ENCODE results near the gene KSR2. TPM values are rescaled to one million over a fixed set of nuclear protein-coding genes. Genes with fewer than 3 reads are reported as not detected.

The KSR2 gene
- total and polyA plus RNA-seq, 4 experiments from 2014 or later, result 0.03 to 0.09 (median 0.06) TPM; not detected in 1

- Mint-ChIP-seq H3K9me3 (peaks cover 0 to 5% (median 0%) of the 10 kb centered on the region in 8 donors), H3K27ac (no peak overlapping the region), H3K4me1 (no peaks in the 10 kb centered on the region), H3K36me3 (no peaks in the 10 kb centered on the region), H3K4me3 (no peak overlapping the region), H3K27me3 (peaks cover 0 to 2% of the 10 kb centered on the region in 2 donors)
- no peak for DNase-seq
- no peaks in the 10 kb centered on the region for H3K4me1 ChIP-seq (ENCODE audit: insufficient read depth, low read length)
- H3K36me3 ChIP-seq (ENCODE audit: insufficient read depth, low read length), result no peaks in the 10 kb centered on the region
- no peaks in the 10 kb centered on the region for H3K9me3 ChIP-seq (ENCODE audit: control insufficient read depth in 1 of 2, low read length in 2 of 2)
- intact Hi-C loops (cut with micrococcal nuclease), result no loop called here
- ChIA-PET POLR2A (ENCODE audit: partially characterized antibody) (no interaction called here), CTCF (ENCODE audit: partially characterized antibody) (no interaction called here)
- H3K4me3 ChIP-seq (ENCODE audit: low read length in 2 of 2), result no peak overlapping the region
- no peak overlapping the region for H3K27ac ChIP-seq (ENCODE audit: low read depth, low read length)
- no peaks in the 10 kb centered on the region for H3K27me3 ChIP-seq (ENCODE audit: insufficient read depth, low read length)
Observed at GRCh38 chr12:117574655-117575054, 394.1 kb downstream of the KSR2 start.

DNA sequence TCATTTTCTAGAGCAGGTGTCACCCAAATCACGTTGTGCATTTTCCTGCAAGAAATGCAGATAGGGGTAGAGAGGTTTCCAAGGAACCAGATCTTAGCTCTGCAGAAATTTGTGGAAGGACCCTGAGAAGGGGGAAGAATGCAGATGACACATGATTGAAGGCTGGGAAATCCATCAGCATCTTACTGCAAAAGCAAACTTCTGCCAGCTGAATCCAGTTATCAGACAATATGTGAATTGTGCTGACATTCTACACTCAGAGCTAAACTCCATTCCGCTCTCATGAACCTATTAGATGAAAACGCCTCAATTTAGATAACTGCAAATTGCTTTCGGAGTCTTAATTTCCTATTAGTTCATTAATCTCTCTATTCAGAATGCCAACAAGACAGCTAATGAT, 396.0 kb downstream of the KSR2 start:
- POLR2A ChIA-PET (ENCODE audit: partially characterized antibody), result no interaction called here
- Mint-ChIP-seq H3K4me3 (no peak overlapping the region), H3K4me1 (no peaks in the 10 kb centered on the region), H3K27me3 (peaks cover 0 to 2% of the 10 kb centered on the region in 2 donors), H3K27ac (no peak overlapping the region), H3K36me3 (no peaks in the 10 kb centered on the region), H3K9me3 (peaks cover 0 to 5% (median 0%) of the 10 kb centered on the region in 8 donors)
- Histone ChIP-seq H3K4me3 (ENCODE audit: low read length in 2 of 2) (no peak overlapping the region), H3K9me3 (ENCODE audit: control insufficient read depth in 1 of 2, low read length in 2 of 2) (no peaks in the 10 kb centered on the region), H3K36me3 (ENCODE audit: insufficient read depth, low read length) (no peaks in the 10 kb centered on the region), H3K4me1 (ENCODE audit: insufficient read depth, low read length) (no peaks in the 10 kb centered on the region), H3K27me3 (ENCODE audit: insufficient read depth, low read length) (no peaks in the 10 kb centered on the region), H3K27ac (ENCODE audit: low read depth, low read length) (no peak overlapping the region)
- no peak for DNase-seq
- intact Hi-C loops (cut with micrococcal nuclease), result no loop called here
- CTCF ChIA-PET (ENCODE audit: partially characterized antibody), result interaction anchor here (2.2 kb wide), 1 partner anchor 15 kb away, joined by 7 read pairs; no protein-coding TSS in a partner anchor

DNA sequence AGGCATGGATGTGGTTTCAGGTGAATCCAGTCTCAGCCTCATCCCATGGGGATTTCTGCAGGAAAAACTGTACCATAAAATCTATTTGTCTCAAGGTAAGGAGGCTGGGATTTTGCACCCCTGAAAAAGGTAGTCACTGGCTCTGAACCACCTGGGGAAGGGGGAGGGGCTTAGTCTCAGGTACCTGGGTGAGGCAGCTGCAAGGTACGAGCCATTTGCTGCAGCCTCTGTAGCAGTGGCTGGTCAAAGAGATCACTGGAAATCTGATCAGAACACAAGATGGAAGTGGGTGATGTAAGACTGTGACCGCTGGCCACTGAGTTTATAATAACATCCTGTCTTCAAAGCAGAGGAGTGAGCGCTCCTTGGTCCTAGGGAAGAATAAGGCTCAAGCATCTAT, 397.5 kb downstream of the KSR2 start:
- Mint-ChIP-seq H3K36me3 (no peaks in the 10 kb centered on the region), H3K27me3 (peaks cover 0 to 2% of the 10 kb centered on the region in 2 donors)
- intact Hi-C loops (cut with micrococcal nuclease), result no loop called here

GRCh38 chr12:117570608-117571007, 398.2 kb downstream of the KSR2 start:
- Histone ChIP-seq H3K4me3 (ENCODE audit: low read length in 2 of 2) (no peak overlapping the region), H3K4me1 (ENCODE audit: insufficient read depth, low read length) (no peaks in the 10 kb centered on the region), H3K27me3 (ENCODE audit: insufficient read depth, low read length) (no peaks in the 10 kb centered on the region), H3K9me3 (ENCODE audit: control insufficient read depth in 1 of 2, low read length in 2 of 2) (no peaks in the 10 kb centered on the region), H3K27ac (ENCODE audit: low read depth, low read length) (no peak overlapping the region), H3K36me3 (ENCODE audit: insufficient read depth, low read length) (no peaks in the 10 kb centered on the region)
- ChIA-PET POLR2A (ENCODE audit: partially characterized antibody) (no interaction called here), CTCF (ENCODE audit: partially characterized antibody) (no interaction called here)
- Mint-ChIP-seq H3K9me3 (peaks cover 0 to 2% (median 0%) of the 10 kb centered on the region in 8 donors), H3K36me3 (no peaks in the 10 kb centered on the region), H3K4me3 (no peak overlapping the region), H3K4me1 (no peaks in the 10 kb centered on the region), H3K27me3 (peaks cover 0 to 2% of the 10 kb centered on the region in 2 donors), H3K27ac (no peak overlapping the region)
- intact Hi-C loops (cut with micrococcal nuclease), result no loop called here
- DNase-seq, result no peak

More for the DNA sequence above, 397.5 kb downstream of the KSR2 start:
- Histone ChIP-seq H3K4me3 (ENCODE audit: low read length in 2 of 2) (no peak overlapping the region), H3K27ac (ENCODE audit: low read depth, low read length) (no peak overlapping the region), H3K4me1 (ENCODE audit: insufficient read depth, low read length) (no peaks in the 10 kb centered on the region), H3K9me3 (ENCODE audit: control insufficient read depth in 1 of 2, low read length in 2 of 2) (no peaks in the 10 kb centered on the region), H3K36me3 (ENCODE audit: insufficient read depth, low read length) (no peaks in the 10 kb centered on the region), H3K27me3 (ENCODE audit: insufficient read depth, low read length) (no peaks in the 10 kb centered on the region)
- DNase-seq, result no peak
- Mint-ChIP-seq H3K9me3 (peaks cover 0 to 2% (median 0%) of the 10 kb centered on the region in 8 donors), H3K27ac (no peak overlapping the region), H3K4me1 (no peaks in the 10 kb centered on the region), H3K4me3 (no peak overlapping the region)
- POLR2A ChIA-PET (ENCODE audit: partially characterized antibody), result no interaction called here
- CTCF ChIA-PET (ENCODE audit: partially characterized antibody), result no interaction called here

DNA sequence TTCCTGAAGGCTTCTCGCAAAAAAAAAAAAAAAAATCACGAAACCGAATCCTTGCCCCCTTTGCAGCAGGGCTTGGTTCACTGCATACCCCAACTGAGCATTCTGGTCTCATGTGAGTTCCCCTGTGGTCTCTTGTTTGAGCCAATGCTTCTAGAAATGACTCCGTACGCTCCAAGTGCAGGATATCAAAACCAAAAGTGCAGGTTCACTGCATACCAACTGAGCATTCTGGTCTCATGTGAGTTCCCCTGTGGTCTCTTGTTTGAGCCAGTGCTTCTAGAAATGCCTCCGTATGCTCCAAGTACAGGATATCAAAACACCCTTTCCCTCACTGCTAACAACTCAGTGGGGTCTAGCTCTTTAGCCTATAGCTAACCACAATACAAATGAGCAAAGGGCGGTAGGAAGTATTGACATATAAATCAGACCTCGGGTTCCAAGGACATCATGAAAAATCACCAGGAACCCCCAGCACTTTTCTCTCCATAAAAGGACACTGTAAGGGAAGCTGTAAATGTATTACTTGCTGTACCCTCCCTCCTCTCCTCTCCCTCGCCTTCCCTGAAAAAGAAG, 401.1 kb downstream of the KSR2 start:
- no peaks in the 10 kb centered on the region for H3K36me3 ChIP-seq (ENCODE audit: insufficient read depth, low read length)
- intact Hi-C loops (cut with micrococcal nuclease), result no loop called here
- Mint-ChIP-seq H3K27ac (peak overlapping the region in 1 of 7 donors; percentile 53), H3K4me1 (no peaks in the 10 kb centered on the region), H3K27me3 (no peaks in the 10 kb centered on the region), H3K36me3 (no peaks in the 10 kb centered on the region), H3K9me3 (peaks cover 0 to 4% (median 0%) of the 10 kb centered on the region in 8 donors), H3K4me3 (no peak overlapping the region)
- ChIA-PET POLR2A (ENCODE audit: partially characterized antibody) (no interaction called here), CTCF (ENCODE audit: partially characterized antibody) (no interaction called here)
- no peaks in the 10 kb centered on the region for H3K27me3 ChIP-seq (ENCODE audit: insufficient read depth, low read length)
- H3K9me3 ChIP-seq (ENCODE audit: control insufficient read depth in 1 of 2, low read length in 2 of 2), result no peaks in the 10 kb centered on the region
- no peaks in the 10 kb centered on the region for H3K4me1 ChIP-seq (ENCODE audit: insufficient read depth, low read length)
- no peak overlapping the region for H3K27ac ChIP-seq (ENCODE audit: low read depth, low read length)
- DNase-seq, result no peak
- no peak overlapping the region for H3K4me3 ChIP-seq (ENCODE audit: low read length in 2 of 2)

DNA sequence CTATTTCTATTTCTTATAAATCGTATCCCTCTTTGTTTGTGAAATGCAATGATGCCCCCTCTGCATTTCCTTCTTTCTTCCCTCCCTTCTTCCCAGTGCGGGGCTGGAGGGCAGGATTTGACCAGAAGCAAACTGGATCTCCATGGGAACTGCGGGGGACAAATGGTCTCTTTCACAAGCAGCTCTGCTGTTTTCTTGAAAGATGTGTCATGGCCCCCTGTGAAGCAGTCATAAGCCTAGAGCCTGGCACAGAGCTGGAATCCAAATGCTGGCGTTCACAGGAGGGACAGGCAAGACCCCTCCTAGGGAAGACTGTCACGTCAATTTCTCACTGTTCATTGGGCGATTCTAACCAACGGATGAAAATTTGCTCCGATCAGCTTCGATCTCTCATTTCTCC, 403.9 kb downstream of the KSR2 start:
- H3K9me3 Mint-ChIP-seq, result peaks cover 0 to 2% (median 0%) of the 10 kb centered on the region in 8 donors
- no peak overlapping the region for H3K27ac ChIP-seq (ENCODE audit: low read depth, low read length)
- no peaks in the 10 kb centered on the region for H3K36me3 ChIP-seq (ENCODE audit: insufficient read depth, low read length)
- POLR2A ChIA-PET (ENCODE audit: partially characterized antibody), result no interaction called here
- H3K4me1 ChIP-seq (ENCODE audit: insufficient read depth, low read length), result no peaks in the 10 kb centered on the region
- no peaks in the 10 kb centered on the region for H3K36me3 Mint-ChIP-seq
- H3K4me3 Mint-ChIP-seq, result no peak overlapping the region
- no peaks in the 10 kb centered on the region for H3K9me3 ChIP-seq (ENCODE audit: control insufficient read depth in 1 of 2, low read length in 2 of 2)
- CTCF ChIA-PET (ENCODE audit: partially characterized antibody), result no interaction called here
- H3K27me3 Mint-ChIP-seq, result no peaks in the 10 kb centered on the region
- intact Hi-C loops (cut with micrococcal nuclease), result no loop called here
- H3K4me3 ChIP-seq (ENCODE audit: low read length in 2 of 2), result no peak overlapping the region
- H3K27me3 ChIP-seq (ENCODE audit: insufficient read depth, low read length), result no peaks in the 10 kb centered on the region
- no peaks in the 10 kb centered on the region for H3K4me1 Mint-ChIP-seq
- no peak for DNase-seq
- no peak overlapping the region for H3K27ac Mint-ChIP-seq

DNA sequence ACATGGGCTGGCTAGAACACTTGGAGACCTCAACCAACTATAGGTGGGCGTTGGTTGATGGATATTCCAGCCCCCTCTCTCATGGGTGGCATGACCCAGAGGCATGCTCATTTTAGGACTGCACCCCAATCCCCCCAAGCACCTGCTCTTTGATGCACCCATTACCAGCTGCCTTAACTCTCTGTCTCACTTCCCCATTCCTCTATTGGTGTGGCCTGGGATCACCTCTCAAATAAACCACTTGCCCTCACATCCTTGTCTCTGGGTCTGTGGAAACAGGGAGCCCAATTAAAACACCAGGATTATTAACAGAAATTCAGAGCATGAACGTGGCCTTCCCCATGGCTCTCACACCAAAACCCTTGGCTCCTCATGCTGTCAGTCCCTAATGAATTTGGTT, 405.1 kb downstream of the KSR2 start:
- H3K4me1 ChIP-seq (ENCODE audit: insufficient read depth, low read length), result no peaks in the 10 kb centered on the region
- intact Hi-C loops (cut with micrococcal nuclease), result no loop called here
- no peak overlapping the region for H3K27ac Mint-ChIP-seq
- no peaks in the 10 kb centered on the region for H3K9me3 ChIP-seq (ENCODE audit: control insufficient read depth in 1 of 2, low read length in 2 of 2)
- ChIA-PET POLR2A (ENCODE audit: partially characterized antibody) (no interaction called here), CTCF (ENCODE audit: partially characterized antibody) (no interaction called here)
- no peaks in the 10 kb centered on the region for H3K27me3 ChIP-seq (ENCODE audit: insufficient read depth, low read length)
- H3K4me3 Mint-ChIP-seq, result no peak overlapping the region
- no peaks in the 10 kb centered on the region for H3K36me3 ChIP-seq (ENCODE audit: insufficient read depth, low read length)
- H3K9me3 Mint-ChIP-seq, result peaks cover 0 to 2% (median 0%) of the 10 kb centered on the region in 8 donors
- H3K4me1 Mint-ChIP-seq, result no peaks in the 10 kb centered on the region
- H3K27me3 Mint-ChIP-seq, result no peaks in the 10 kb centered on the region
- DNase-seq, result no peak
- H3K27ac ChIP-seq (ENCODE audit: low read depth, low read length), result no peak overlapping the region
- H3K36me3 Mint-ChIP-seq, result no peaks in the 10 kb centered on the region
- H3K4me3 ChIP-seq (ENCODE audit: low read length in 2 of 2), result no peak overlapping the region

GRCh38 chr12:117563007-117563406, 405.8 kb downstream of the KSR2 start:
- POLR2A ChIA-PET (ENCODE audit: partially characterized antibody), result no interaction called here
- no peak overlapping the region for H3K4me3 Mint-ChIP-seq
- no peaks in the 10 kb centered on the region for H3K4me1 ChIP-seq (ENCODE audit: insufficient read depth, low read length)
- no peak overlapping the region for H3K4me3 ChIP-seq (ENCODE audit: low read length in 2 of 2)
- H3K27me3 ChIP-seq (ENCODE audit: insufficient read depth, low read length), result no peaks in the 10 kb centered on the region
- no peak for DNase-seq
- H3K27ac ChIP-seq (ENCODE audit: low read depth, low read length), result no peak overlapping the region
- H3K36me3 Mint-ChIP-seq, result no peaks in the 10 kb centered on the region
- H3K9me3 ChIP-seq (ENCODE audit: control insufficient read depth in 1 of 2, low read length in 2 of 2), result no peaks in the 10 kb centered on the region
- no peaks in the 10 kb centered on the region for H3K27me3 Mint-ChIP-seq
- H3K9me3 Mint-ChIP-seq, result peaks cover 0 to 2% (median 0%) of the 10 kb centered on the region in 8 donors
- intact Hi-C loops (cut with micrococcal nuclease), result no loop called here
- no peak overlapping the region for H3K27ac Mint-ChIP-seq
- CTCF ChIA-PET (ENCODE audit: partially characterized antibody), result no interaction called here
- no peaks in the 10 kb centered on the region for H3K36me3 ChIP-seq (ENCODE audit: insufficient read depth, low read length)
- no peaks in the 10 kb centered on the region for H3K4me1 Mint-ChIP-seq

Measured in CD4-positive, alpha-beta memory T cell (primary cell).